Measurements from ENCODE around the gene TBC1D22A.

Gene TBC1D22A

DNA sequence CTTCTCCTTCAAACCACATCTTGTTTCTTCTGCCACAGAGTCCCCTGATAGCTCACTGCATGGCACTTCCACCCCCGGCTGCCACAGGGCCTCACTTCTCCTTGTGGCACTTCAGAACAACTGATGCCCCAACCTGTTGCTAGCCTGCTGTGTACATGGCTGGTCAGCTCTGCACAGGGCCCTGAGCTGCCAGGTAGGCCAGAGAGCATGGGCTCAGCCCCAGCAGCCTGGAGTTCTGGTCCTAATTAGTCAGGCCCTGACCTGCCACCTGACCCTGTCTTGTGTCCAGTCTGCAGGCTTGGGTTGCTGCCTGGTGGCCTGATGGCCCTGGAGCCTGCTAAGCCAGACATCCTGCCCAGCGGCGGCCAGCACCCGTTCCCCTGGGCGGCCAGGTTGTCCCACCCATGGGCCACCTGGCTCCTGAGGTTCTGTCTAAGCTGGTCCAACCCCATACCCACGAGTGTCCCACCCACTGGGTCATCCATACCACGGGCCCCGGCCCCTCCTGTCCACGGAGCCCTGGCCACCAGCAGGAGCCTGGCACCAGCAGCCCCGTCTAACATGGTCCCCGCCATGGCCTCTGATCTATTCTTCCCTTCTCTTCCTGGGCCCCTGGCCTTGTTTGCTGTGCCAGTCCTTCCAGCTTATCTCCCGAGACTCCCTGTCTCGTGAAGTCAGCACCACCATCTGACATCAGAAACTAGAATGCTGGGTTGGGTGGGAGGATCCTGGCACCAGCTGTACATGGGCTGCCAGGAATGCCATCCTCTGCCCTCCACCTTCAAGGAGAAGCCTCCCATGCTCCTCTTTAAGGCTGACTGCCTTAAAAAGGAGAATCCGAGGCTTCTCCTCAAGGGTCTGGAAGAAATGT, 21.3 kb upstream of the TBC1D22A start:
- no peak for DNase-seq (ENCODE audit: low read depth, low spot score)
- no peak overlapping the region for H3K4me3 ChIP-seq (ENCODE audit: low read depth, low read length)
- CTCF ChIA-PET = interaction anchor here (3.4 kb wide), 1 partner anchor 18 kb away, joined by 13 read pairs; no protein-coding TSS in a partner anchor
- TF ChIP-seq, protein P1, sequence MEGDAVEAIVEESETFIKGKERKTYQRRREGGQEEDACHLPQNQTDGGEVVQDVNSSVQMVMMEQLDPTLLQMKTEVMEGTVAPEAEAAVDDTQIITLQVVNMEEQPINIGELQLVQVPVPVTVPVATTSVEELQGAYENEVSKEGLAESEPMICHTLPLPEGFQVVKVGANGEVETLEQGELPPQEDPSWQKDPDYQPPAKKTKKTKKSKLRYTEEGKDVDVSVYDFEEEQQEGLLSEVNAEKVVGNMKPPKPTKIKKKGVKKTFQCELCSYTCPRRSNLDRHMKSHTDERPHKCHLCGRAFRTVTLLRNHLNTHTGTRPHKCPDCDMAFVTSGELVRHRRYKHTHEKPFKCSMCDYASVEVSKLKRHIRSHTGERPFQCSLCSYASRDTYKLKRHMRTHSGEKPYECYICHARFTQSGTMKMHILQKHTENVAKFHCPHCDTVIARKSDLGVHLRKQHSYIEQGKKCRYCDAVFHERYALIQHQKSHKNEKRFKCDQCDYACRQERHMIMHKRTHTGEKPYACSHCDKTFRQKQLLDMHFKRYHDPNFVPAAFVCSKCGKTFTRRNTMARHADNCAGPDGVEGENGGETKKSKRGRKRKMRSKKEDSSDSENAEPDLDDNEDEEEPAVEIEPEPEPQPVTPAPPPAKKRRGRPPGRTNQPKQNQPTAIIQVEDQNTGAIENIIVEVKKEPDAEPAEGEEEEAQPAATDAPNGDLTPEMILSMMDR (IDR thresholded peaks at IDR 0.05; ENCODE audit: insufficient read depth, low read length, missing control alignments) = no peak
- POLR2A ChIA-PET = no interaction called here

DNA sequence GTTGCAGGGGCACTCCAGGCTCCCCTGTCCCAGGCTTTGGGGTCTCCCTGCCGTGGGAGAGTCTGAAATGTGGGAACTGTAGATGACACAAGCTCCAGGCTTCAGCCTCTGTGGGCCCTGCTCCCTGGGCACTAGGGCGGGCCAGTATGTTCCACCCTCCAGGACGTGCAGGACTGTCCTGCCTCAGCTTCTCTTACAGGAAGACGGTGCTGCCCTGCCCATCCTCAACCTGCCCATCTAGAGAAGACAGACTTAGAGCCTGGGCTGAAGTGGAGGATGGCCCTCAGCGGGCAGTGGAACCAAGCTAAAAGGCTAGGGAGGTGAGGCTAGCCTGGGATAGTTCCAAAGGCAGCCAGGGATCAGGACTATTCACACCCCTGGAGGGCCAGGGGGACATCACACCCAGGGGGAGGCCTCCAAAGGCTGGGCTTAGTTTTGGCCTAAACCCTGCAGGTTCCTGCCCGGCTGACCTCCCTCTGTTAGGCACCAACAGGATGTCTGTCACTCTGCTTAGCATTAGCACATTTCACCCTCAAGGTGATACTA, 20.4 kb upstream of the TBC1D22A start:
- CTCF ChIA-PET = interaction anchor here (3.4 kb wide), 1 partner anchor 17 kb away, joined by 13 read pairs; no protein-coding TSS in a partner anchor
- H3K4me3 ChIP-seq (ENCODE audit: low read depth, low read length) = no peak overlapping the region
- DNase-seq (ENCODE audit: low read depth, low spot score) = no peak
- POLR2A ChIA-PET = no interaction called here
- TF ChIP-seq, protein P1 (IDR thresholded peaks at IDR 0.05; ENCODE audit: insufficient read depth, low read length, missing control alignments) = no peak

DNA sequence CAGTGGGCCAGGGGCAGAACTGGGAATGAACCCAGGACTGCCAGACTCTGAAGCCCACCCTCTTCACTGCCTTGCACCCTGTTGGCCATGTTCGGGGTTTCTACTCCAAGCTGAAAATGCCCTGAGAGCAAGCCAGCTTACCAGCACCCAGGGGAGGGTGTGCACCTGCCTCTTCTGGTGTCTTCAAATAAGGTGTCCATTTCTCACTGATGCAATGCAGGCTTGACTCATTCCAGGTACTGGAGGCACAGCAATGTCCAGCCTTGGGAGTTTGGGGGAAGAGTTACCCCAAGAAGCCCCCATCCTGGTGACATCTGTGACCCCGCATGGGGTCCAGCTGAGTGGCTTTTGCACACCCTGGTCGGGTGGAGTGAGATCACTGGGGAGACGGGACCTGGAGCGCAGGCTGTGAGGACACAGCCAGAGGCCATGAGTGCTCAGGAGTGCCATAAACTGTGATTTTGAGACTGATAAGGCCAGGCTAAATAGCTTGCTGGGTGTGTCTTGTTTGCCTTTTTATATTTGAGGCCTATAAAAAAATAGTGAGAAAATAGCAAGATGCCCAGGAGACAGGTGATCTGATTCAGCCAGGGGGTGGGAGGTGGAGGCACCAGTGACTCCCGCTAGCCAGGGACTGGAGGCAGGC, 19.8 kb upstream of the TBC1D22A start:
- no peak for DNase-seq (ENCODE audit: low read depth, low spot score)
- TF ChIP-seq, protein P1 (IDR thresholded peaks at IDR 0.05; ENCODE audit: insufficient read depth, low read length, missing control alignments) = no peak
- ChIA-PET POLR2A (interaction anchor here (1.0 kb wide), 1 partner anchor 10 kb away, joined by 3 read pairs; no protein-coding TSS in a partner anchor), CTCF (interaction anchor here (3.4 kb wide), 1 partner anchor 16 kb away, joined by 13 read pairs; no protein-coding TSS in a partner anchor)
- no peak overlapping the region for H3K4me3 ChIP-seq (ENCODE audit: low read depth, low read length)

DNA sequence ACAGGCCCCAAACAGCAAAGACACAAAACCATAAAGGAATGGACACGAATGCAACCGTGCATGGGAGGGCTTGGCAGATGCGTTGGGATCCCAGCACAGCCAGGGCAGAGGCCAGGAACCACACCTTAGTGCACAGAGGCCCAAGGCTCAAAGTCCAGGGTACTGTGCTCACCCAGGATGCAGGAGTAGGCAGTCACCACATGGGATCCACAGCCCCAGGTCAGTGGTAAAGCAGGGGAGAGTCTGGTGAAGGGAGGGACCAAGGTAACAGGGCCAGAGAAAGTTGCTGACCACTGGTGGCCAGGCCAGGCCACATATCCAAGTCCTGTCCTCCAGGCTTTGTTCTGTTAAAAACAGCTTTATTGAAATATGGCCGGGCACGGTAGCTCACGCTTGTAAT, 17.9 kb upstream of the TBC1D22A start:
- no peak for DNase-seq (ENCODE audit: low read depth, low spot score)
- ChIA-PET CTCF (interaction anchor here (1.2 to 1.5 kb wide), 2 partner anchors 10 to 14 kb away, joined by 3 to 4 read pairs; no protein-coding TSS in a partner anchor), POLR2A (no interaction called here)
- TF ChIP-seq, protein P1 (IDR thresholded peaks at IDR 0.05; ENCODE audit: insufficient read depth, low read length, missing control alignments) = no peak
- H3K4me3 ChIP-seq (ENCODE audit: low read depth, low read length) = no peak overlapping the region

DNA sequence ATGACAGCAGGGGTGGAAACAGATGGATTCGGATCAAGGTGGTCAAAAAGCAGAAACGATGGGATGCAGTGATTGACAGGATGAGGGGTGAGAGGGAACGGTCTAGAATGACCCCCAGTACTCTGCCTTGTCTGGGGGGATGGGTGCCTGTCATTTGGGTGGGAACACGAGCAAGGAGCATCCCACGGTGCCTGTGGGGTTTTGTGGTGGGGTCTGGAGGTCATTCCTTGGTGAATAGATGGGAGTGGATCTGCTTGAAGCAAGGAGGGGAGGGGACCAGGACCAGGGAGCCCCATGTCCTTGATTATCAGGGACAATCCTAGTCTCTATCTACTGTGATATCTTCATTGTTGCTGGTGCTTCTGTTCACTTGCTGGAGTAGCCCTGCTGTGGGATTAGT, 16.3 kb upstream of the TBC1D22A start:
- DNase-seq (ENCODE audit: low read depth, low spot score) = no peak
- ChIA-PET CTCF (no interaction called here), POLR2A (no interaction called here)
- TF ChIP-seq, protein P1 (IDR thresholded peaks at IDR 0.05; ENCODE audit: insufficient read depth, low read length, missing control alignments) = no peak
- no peak overlapping the region for H3K4me3 ChIP-seq (ENCODE audit: low read depth, low read length)

DNA sequence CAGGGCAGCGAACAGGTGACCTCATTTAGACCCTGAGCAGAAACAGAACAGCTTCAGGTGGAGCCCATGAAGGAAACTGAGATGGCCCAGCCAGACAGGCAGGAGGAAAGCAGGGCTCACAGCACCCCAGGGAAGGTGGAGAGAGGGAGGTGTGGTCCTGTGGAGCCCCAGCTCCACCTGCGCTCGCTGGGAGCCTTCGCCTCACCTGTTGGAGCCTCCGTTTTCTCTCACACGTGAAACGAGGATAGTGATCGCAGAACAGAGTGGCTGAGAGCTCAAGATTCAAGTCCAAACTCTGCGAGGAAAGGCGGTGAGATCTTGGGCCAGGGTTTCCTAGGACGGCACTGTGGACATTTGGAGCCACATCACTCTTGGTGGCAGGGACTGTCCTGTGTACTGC, 15.8 kb upstream of the TBC1D22A start:
- no peak overlapping the region for H3K4me3 ChIP-seq (ENCODE audit: low read depth, low read length)
- TF ChIP-seq, protein P1 (IDR thresholded peaks at IDR 0.05; ENCODE audit: insufficient read depth, low read length, missing control alignments) = no peak
- ChIA-PET POLR2A (no interaction called here), CTCF (no interaction called here)
- DNase-seq (ENCODE audit: low read depth, low spot score) = no peak
